ENCODE results near the gene SNRK.

DNA sequence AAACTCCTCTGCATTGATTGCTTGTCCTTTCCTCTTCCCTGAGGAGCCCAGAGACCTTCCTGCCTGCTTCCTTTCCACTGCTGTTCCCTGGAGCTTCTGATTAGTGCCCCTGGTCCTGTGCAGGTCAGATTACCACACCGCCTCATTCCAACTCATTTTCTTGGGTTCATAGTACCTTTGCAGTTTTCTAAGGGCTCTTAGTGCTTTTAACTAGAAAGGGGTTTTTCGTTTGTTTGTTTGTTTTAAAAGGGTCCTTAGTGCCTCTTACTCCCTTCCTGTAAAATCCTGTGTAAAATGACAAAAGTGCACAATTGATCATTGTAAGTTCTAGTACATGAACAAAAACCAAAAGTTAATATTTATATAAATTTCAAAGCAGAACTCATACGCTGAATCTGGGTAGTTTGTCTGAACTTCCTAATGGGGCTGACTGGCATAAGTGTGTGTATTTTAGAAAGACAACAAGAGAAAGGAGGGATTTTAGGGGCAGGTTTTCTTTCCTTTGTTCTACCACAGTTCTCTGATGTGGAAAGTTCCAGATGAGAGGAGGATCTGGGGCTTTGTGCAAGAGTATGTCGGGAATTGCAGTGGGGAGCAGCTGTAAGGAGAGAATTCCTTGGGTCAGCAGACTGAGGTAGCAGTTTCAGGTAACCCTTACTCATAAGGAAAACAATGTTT, 30.6 kb downstream of the SNRK start:
- TF ChIP-seq CTCF (conservative IDR thresholded peaks at IDR 0.05; ENCODE audit: low read depth, low read length) (no peak), EZH2 (IDR thresholded peaks at IDR 0.05; ENCODE audit: borderline replicate concordance, low read depth, low read length, poor library complexity, severe bottlenecking) (no peak)

Measured in A673 (cell line).